GM18526 (cell line): ENCODE results near the gene SPRR2A.

Source experiments
- POLR2A ChIP-seq: IDR thresholded peaks from 3 replicates; pipeline ENCODE4 v1.6.1; 2011; ENCODE audit not compliant: insufficient read length; ENCODE audit errors: extremely low read depth

SPRR2A gene

GRCh38 chr1:153057375-153057774 lies at the start of gene SPRR2A:
SPRR2A (minus strand) TSS chr1:153057512; CDS start chr1:153056735, 777 bp downstream.
- no peak for TF ChIP-seq POLR2A

DNA sequence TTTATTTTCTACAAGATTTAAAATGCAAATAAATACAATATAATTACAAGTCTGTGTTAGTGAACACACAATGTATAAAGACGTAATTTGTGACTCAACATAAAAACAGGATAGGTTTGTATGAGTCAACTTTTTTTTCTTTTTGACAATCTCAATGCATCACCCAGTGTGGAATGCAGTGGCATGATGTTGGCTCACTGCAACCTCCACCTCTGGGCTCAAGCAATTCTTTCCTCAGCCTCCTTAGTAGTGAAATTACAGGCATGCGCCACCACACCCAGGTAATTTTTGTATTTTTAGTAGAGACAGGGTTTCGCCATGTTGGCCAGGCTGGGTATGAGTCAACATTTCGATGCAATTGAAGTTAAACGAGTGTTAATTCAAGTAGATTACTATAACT lies 42.9 kb upstream of the SPRR2A start:
- no peak for TF ChIP-seq POLR2A

DNA sequence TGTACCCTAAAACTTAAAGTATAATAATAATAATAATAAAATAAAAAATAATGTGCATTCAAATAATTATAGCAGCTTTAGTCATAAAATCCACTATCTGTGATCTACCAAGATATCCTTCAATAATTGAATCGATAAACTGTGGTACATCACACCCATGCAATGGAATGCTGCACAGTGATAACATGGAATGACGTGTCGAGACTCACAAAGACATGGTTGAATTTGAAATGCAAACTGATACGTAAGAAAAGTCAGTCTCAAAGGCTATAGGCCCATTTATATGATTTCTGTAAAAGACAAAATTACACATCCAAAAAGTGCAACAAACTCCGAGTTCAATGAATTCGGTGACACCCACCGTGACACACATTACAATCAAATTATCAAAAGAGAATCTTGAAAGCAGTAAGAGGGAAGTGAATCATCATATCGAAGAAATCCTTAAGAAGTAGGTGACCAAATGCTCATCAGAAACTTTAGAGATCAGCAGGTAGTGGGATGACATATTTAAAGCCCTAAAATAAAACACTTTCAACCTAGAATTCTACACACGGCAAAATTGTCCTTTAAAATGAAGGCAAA lies 42.2 kb upstream of the SPRR2A start:
- TF ChIP-seq POLR2A, result no peak

DNA sequence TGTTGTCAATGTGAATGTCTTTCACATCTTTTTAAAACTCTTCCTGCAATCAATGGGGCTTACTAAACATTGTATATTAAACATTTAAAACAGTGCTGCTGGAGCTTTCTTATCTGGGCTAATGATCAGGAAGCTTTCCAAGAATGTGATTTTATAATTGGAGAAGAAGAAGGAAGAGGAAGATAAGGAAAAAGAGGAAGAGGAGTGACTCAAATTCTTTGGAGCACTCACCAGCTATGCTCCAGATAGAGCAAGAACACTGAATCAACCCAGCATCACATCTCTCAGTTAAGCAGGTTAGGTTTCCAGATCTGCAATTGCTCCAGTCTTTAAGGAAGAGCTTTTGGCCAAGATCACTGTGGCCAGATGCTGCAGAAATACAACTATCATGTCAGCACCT lies 38.5 kb upstream of the SPRR2A start:
- no peak for TF ChIP-seq POLR2A

DNA sequence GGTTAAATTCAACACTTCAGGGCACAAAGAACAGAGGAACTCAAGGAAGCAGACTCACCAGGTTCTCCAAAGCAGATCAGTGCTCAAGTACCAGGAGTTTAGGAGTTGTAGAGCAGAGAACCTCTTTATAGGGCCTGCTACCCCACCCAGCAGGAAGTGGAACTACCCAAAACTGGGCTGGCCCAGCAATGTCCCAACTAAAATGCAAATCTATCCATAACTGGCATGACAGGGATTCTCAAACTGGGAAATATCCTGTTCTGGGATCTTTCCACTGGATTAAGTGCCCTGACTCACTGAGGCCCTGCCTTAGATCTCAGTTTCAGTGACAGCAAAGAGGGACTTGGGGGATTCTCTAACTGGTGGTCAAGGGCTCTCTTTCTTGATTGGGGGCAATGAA lies 37.1 kb upstream of the SPRR2A start, which contains the start of gene SPRR2E:
SPRR2E (minus strand) TSS at position 101 of the 400 bp plus-strand sequence. CDS start 775 bp downstream, outside the sequence.
- TF ChIP-seq POLR2A, result no peak

GRCh38 chr1:153087652-153088051 lies 30.3 kb upstream of the SPRR2A start:
- no peak for TF ChIP-seq POLR2A

- no peak for TF ChIP-seq POLR2A
Observed at GRCh38 chr1:153081736-153082135, 24.4 kb upstream of the SPRR2A start.

DNA sequence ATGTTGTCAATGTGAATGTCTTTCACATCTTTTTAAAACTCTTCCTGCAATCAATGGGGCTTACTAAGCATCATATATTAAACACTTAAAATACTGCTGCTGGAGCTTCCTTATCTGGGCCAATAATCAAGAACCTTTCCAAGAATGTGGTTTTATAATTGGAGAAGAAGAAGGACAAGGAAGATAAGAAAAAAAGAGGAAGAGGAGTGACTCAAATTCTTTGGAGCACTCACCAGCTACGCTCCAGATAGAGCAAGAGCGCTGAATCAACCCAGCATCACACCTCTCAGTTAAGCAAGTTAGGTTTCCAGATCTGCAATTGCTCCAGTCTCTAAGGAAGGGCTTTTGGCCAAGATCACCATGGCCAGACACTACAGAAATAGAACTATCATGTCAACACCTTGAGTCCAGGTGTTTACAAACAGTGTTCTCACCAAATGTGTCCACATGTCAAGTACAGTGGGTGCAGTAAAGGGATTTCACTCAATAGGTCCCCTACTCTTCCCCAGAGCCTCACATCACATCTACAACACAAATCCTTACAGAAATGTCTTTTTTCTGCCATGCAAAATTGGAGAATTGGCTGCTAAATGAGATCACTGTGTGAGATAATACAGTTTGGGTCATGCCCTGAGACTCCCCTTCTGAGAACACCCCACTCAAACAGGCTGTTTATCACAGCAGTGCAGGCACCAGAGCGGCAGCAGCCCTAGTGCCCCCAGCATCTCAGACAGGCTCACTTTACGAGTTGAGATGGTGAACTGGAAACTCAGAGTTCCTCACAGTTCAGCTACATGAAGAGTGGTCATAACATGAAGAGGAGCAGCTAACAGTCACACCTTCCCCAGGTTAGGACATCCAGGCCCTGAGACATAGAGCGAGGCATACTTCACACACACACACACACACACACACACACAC lies 15.8 kb upstream of the SPRR2A start:
- no peak for TF ChIP-seq POLR2A

DNA sequence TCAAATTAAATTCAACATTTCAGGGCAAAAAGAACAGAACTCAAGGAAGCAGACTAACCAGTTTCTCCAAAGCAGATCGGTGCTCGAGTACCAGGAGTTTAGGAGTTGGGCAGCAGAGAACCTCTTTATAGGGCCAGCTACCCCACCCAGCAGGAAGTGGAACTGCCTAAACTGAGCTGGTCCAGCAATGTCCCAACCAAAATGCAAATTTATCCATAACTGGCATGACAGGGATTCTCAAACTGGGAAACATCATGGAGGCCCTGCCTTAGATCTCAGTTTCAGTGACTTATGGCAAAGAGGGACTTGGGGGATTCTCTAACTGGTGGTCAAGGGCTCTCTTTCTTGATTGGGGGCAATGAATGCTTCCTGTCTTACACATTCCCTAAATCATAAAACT lies 14.2 kb upstream of the SPRR2A start, which contains the start of gene SPRR2B:
SPRR2B (minus strand) TSS at position 101 of the 400 bp plus-strand sequence. CDS start 772 bp downstream, outside the sequence.
- no peak for TF ChIP-seq POLR2A

DNA sequence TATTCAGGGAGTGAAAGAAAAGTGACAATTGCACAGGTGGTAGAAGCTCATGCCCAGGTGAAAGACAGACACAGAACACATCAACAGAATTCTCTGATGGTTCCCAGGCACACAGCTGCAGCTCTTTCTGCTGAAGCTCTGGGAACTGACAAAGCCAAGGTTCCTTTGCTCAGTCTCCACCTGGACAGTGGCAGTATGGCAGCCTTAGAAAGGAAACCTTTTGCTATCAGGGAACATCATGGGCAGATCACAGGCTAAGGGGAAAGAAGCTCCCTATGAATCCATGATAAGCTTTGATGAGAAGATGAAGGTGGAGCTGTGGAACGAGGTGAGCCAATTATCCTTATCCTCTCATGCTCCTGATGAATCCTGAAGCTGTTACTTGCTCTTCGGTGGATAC lies 12.9 kb upstream of the SPRR2A start:
- TF ChIP-seq POLR2A, result no peak

GRCh38 chr1:153058826-153059784 lies 1.8 kb upstream of the SPRR2A start:
- TF ChIP-seq POLR2A, result no peak

DNA sequence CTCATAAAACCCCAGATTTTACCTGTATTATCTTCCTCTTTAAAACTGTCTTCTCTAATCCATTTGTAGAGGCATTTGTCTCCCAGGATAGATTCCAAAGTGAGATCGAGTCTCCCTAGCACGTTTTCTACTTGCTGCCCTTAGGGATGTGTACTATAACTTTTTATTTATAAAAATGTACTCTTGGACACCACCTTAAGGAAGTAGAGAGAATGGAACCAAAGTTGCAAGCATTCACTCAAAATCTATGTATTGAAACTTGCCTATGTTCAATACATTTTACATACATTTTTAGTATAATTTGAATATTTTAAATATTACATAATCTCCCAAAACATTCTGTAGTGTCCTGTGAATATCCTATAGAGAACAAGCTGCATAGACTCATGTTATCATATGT lies 842 bp upstream of the SPRR2A start:
- no peak for TF ChIP-seq POLR2A

GRCh38 chr1:153049211-153049610 lies 8.1 kb downstream of the SPRR2A start:
- no peak for TF ChIP-seq POLR2A

GRCh38 chr1:153040950-153041631 lies 16.2 kb downstream of the SPRR2A start, which contains the start of gene SPRR2D:
SPRR2D (minus strand) TSS chr1:153041120; CDS start chr1:153040346, 774 bp downstream.
- no peak for TF ChIP-seq POLR2A
